Epithelial cell of esophagus (primary cell): ENCODE data around the gene APOOL.
A peak's percentile ranks its signal among the peaks of the same experiment; 100 is the strongest.
"Not testable (repeated sequence)": the region's sequence is repeated elsewhere in the genome, so short reads cannot be mapped to it uniquely, and the experiment has no call there.

Experiments
- DNase-seq: peaks from one replicate; pipeline ENCODE4 v3.0.0; 2010; ENCODE audit warnings: low read depth
- H3K4me3 ChIP-seq: 2 replicates; pipeline ENCODE4 v1.5.1; 2011; ENCODE audit warnings: mild to moderate bottlenecking, low read length, control low read depth
- TF ChIP-seq, protein P1 (sequence below): IDR thresholded peaks from 2 replicates; pipeline ENCODE4 v1.5.1; 2011; ENCODE audit warnings: low read depth, mild to moderate bottlenecking, low read length, control low read depth, inconsistent platforms; ENCODE audit not compliant: insufficient read depth; ENCODE audit errors: missing control alignments

Gene APOOL

DNA sequence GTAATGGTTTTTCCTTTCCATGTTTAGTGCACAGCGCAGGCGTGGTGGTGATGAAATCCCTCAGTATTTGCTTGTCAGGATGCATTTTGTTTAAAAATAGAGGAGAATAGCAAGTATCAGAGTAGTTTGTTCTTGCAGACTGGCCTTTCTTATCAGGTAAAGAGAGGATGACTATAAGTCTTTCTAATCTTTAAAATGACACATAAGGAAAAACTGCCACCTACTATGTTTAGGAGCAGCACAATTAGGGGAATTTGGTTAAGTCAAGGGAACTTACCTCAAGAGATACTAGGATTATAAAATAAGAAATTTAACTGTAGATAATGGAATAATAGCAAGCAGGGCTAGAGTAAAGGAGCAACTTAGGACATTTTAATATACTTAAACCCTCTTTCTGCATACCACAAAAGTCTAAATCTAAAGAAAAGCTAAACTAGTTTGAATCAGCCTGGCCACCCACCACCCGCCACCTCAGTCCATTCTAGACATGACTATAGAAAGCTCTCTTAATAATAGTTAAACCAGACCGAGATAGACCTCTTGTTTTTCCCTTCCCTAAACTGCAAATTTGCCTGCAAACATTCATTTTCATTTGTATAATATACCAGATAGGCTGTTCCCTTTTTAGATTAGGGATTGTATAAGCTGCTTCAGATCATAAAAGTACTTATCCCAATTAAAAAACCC is 62.0 kb downstream of the APOOL start:
- no peak overlapping the region for H3K4me3 ChIP-seq
- TF ChIP-seq, protein P1, sequence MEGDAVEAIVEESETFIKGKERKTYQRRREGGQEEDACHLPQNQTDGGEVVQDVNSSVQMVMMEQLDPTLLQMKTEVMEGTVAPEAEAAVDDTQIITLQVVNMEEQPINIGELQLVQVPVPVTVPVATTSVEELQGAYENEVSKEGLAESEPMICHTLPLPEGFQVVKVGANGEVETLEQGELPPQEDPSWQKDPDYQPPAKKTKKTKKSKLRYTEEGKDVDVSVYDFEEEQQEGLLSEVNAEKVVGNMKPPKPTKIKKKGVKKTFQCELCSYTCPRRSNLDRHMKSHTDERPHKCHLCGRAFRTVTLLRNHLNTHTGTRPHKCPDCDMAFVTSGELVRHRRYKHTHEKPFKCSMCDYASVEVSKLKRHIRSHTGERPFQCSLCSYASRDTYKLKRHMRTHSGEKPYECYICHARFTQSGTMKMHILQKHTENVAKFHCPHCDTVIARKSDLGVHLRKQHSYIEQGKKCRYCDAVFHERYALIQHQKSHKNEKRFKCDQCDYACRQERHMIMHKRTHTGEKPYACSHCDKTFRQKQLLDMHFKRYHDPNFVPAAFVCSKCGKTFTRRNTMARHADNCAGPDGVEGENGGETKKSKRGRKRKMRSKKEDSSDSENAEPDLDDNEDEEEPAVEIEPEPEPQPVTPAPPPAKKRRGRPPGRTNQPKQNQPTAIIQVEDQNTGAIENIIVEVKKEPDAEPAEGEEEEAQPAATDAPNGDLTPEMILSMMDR = no peak
- DNase-seq = no peak

DNA sequence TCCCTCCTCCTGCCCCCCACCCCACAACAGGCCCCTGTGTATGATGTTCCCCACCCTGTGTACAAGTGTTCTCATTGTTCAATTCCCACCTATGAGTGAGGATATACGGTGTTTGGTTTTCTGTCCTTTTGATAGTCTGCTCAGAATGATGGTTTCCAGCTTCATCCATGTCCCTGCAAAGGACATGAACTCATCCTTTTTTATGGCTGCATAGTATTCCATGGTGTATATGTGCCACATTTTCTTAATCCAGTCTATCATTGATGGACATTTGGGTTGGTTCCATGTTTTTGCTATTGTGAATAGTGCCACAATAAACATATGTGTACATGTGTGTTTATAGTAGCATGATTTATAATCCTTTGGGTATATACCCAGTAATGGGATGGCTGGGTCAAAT is 73.6 kb downstream of the APOOL start:
- DNase-seq, H3K4me3 ChIP-seq: not testable (repeated sequence)

DNA sequence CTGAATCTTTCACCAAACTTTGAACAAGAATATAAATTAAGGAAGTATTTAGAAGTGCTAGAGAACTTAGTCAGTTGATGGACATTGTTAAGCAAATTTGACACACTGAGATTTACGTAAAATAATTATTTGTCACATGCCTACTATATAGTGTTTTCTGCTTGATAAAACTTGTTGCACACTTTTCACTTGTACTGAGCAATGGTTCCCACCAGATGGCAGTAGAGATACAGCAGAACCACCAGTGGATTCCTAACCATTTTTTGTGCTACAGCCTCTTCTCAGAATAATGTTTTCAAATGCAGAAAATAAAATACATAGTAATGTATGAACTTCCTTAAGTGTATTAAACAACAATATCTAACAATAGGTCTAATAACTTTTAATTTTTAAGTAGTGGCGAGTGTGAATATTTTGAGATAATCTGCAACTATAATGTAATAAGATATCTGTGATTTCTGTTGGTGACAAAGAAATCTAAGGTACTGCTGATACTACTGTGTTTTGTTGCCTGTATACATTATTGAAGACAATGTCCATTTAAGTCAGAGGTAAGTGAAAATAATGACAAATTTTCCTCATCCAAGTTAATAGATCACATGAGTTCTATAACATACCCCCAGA is 81.2 kb downstream of the APOOL start:
- TF ChIP-seq, protein P1 = peak; percentile 79
- peak; percentile 41 for DNase-seq
- no peak overlapping the region for H3K4me3 ChIP-seq

DNA sequence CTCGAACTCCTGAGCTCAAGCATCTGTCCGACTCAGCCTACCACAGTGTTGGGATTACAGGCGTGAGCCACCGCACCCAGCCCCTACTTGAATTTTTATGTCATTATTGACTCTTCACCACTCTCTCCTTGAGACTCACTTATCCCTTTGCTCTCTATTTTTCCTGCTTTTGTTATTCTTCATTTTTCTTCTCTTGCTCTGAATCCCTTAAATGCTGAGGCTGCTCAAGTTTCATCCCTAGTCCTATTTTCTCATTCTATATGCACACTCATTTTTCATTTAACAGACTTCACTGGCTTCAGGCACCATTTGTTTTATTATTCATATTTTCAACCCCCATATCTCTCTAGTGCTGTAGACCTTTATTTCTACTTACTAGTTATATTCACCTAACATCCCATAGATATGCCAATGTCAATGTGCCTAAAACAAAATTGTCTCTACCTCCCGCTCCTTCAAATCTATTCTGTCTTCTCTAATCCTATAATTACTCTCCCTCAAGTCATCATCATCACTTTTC is 85.7 kb downstream of the APOOL start:
- no peak overlapping the region for H3K4me3 ChIP-seq
- no peak for DNase-seq
- TF ChIP-seq, protein P1 = no peak

DNA sequence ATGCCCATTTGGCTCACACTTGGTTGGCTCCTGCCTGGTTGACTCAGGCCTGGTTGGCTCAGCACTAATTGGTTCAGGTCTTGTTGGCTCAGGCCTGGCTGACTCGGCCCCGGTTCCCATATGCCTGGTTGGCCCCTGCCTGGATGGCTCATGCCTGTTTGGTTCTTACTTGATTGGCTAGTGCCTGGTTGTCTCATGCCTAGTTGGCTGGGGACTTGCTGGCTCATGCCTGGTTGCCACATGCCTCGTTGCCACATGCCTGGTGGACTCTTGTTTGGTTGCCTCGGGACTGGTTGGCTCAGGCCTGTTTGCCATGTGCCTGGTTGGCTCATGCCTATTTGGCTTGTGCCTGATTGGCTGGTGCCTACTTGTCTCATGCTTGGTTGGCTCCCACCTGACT is 103.7 kb downstream of the APOOL start:
- TF ChIP-seq, protein P1 = no peak
- DNase-seq = peak; percentile 81
- no peak overlapping the region for H3K4me3 ChIP-seq

DNA sequence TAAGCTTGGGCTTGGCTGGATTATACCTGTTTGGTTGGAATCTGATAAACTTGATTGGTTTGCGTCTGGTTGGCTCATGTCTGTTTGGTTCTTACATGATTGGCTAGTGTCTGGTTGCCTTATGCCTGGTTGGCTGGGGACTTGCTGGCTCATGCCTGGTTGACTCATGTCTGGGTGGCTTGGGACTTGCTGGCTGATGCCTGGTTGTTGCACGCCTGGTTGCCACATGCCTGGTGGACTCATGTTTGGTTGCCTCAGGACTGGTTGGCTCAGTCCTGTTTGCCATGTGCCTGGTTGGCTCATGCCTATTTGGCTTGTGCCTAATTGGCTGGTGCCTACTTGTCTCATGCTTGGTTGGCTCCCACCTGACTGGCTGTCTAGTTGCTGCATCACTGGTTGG is 104.5 kb downstream of the APOOL start:
- peak; percentile 70 for DNase-seq
- no peak overlapping the region for H3K4me3 ChIP-seq
- TF ChIP-seq, protein P1 = no peak

DNA sequence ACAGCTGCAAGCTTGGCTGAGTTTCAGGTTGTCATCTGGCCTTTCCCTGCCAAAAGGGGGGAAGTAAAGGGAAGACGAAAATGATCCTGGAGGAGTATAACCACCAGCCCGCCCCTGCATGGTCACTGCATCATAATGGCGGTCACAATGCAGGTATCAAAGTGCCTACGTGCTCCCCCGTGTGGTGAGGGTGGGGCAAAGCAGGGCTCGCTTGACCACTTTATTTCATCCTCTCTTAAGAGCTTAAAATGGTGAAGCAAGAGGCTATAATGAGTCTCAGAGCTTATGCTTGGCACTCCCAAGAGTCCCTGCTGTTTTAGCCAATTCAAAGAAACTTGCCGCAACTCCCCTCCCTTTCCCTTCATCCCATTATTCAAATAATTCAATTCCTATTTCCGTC is 105.6 kb downstream of the APOOL start:
- H3K4me3 ChIP-seq = no peak overlapping the region
- no peak for DNase-seq
- TF ChIP-seq, protein P1 = no peak
